Measurements from ENCODE around the gene SUCO. TPM values are rescaled to one million over a fixed set of nuclear protein-coding genes. Genes with fewer than 3 reads are reported as not detected.
"Not testable (repeated sequence)": the region's sequence is repeated elsewhere in the genome, so short reads cannot be mapped to it uniquely, and the experiment has no call there.

Gene SUCO
- total and polyA plus RNA-seq, 12 donors, result 10.2 to 31.4 (median 24.6) TPM

GRCh38 chr1:172616636-172617035 is 83.7 kb downstream of the SUCO start:
- Histone ChIP-seq H3K36me3 (peaks cover 0 to 8% (median 0%) of the 10 kb centered on the region in 9 donors), H3K9me3 (peaks cover 0 to 49% (median 15%) of the 10 kb centered on the region in 11 donors), H3K27me3 (no peaks in the 10 kb centered on the region), H3K4me3 (no peak overlapping the region), H3K27ac (no peak overlapping the region), H3K4me1 (no peaks in the 10 kb centered on the region)
- intact Hi-C loops (cut with DNase I), result loop anchor here in 1 of 10 donors (10.0 kb wide), 1 partner anchor 98 kb away; no protein-coding TSS in a partner anchor
- TF ChIP-seq, protein P1, sequence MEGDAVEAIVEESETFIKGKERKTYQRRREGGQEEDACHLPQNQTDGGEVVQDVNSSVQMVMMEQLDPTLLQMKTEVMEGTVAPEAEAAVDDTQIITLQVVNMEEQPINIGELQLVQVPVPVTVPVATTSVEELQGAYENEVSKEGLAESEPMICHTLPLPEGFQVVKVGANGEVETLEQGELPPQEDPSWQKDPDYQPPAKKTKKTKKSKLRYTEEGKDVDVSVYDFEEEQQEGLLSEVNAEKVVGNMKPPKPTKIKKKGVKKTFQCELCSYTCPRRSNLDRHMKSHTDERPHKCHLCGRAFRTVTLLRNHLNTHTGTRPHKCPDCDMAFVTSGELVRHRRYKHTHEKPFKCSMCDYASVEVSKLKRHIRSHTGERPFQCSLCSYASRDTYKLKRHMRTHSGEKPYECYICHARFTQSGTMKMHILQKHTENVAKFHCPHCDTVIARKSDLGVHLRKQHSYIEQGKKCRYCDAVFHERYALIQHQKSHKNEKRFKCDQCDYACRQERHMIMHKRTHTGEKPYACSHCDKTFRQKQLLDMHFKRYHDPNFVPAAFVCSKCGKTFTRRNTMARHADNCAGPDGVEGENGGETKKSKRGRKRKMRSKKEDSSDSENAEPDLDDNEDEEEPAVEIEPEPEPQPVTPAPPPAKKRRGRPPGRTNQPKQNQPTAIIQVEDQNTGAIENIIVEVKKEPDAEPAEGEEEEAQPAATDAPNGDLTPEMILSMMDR (IDR thresholded peaks at IDR 0.05), result no peak
- DNase-seq (no peak), ATAC-seq (no peak)
- WGBS, 2 donors, result 73 to 75% methylated on average over 3 of the region's 3 CpGs

- H3K27ac ChIP-seq; DNase-seq; H3K27me3 ChIP-seq; ATAC-seq; intact Hi-C loops (cut with DNase I); H3K4me1 ChIP-seq; H3K4me3 ChIP-seq; H3K36me3 ChIP-seq: not testable (repeated sequence)
- WGBS, 2 donors, result 91 to 93% methylated on average over 9 of the region's 9 CpGs
- peaks cover 0 to 49% (median 15%) of the 10 kb centered on the region in 11 donors for H3K9me3 ChIP-seq
Observed at GRCh38 chr1:172620603-172621002, 87.7 kb downstream of the SUCO start.

- H3K9me3 ChIP-seq, result peaks cover 0 to 43% (median 15%) of the 10 kb centered on the region in 11 donors
- H3K27me3 ChIP-seq, result no peaks in the 10 kb centered on the region
- TF ChIP-seq, protein P1 (IDR thresholded peaks at IDR 0.05), result no peak
- H3K4me1 ChIP-seq, result no peaks in the 10 kb centered on the region
- no peak overlapping the region for H3K4me3 ChIP-seq
- ATAC-seq (no peak), DNase-seq (no peak)
- no peaks in the 10 kb centered on the region for H3K36me3 ChIP-seq
- intact Hi-C loops (cut with DNase I), result no loop called here
- H3K27ac ChIP-seq, result no peak overlapping the region
- 50 to 61% methylated on average over 3 of the region's 3 CpGs for WGBS, 2 donors
Observed at GRCh38 chr1:172622541-172622940, 89.6 kb downstream of the SUCO start.

DNA sequence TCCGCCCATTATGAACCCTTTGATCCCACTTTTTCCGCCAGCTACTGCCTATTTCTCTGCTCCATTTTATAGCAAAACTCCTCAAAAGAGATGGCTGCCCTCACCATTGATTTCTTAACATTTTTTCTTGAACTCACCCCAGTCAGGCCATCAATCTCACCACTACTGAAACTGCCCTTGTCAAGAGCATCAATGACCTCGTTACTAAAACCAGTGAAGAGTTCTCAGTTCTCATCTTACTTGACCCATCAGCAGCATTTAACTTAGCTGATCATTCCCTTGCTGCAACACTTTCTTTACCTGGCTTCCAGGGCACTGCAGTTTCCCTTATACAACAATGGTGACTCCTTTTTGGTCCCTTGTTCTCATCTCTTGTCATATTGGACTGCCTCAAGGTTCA is 90.8 kb downstream of the SUCO start:
- TF ChIP-seq, protein P1 (IDR thresholded peaks at IDR 0.05), result no peak
- WGBS, 2 donors, result 84 to 88% methylated on average over 3 of the region's 3 CpGs
- intact Hi-C loops (cut with DNase I), result no loop called here
- H3K36me3 ChIP-seq, result no peaks in the 10 kb centered on the region
- no peak for ATAC-seq
- H3K4me3 ChIP-seq, result no peak overlapping the region
- peaks cover 0 to 33% (median 15%) of the 10 kb centered on the region in 11 donors for H3K9me3 ChIP-seq
- no peak for DNase-seq
- no peaks in the 10 kb centered on the region for H3K4me1 ChIP-seq
- H3K27me3 ChIP-seq, result no peaks in the 10 kb centered on the region
- no peak overlapping the region for H3K27ac ChIP-seq

DNA sequence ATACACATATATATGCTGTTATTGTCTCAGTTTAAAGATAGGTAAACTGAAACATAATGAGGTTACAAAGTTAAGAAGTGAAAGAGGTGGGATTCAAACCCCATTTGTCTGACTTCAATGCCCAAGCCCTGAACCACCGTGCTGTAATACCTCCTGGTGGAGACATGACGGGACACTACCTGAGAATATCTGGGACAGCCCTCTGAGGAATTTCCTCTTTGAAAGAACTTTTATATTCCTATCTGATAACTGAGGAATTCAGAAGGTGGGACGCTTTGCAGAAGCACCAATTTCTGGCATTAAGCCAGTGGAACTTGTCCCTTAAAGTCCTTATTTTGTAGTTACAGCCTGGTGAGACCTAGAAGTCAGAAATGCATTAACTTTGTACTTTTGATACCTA is 93.9 kb downstream of the SUCO start:
- H3K4me3 ChIP-seq, result no peak overlapping the region
- no peak for ATAC-seq
- intact Hi-C loops (cut with DNase I), result no loop called here
- H3K36me3 ChIP-seq, result no peaks in the 10 kb centered on the region
- TF ChIP-seq, protein P1 (IDR thresholded peaks at IDR 0.05), result no peak
- H3K9me3 ChIP-seq, result peaks cover 0 to 9% (median 0%) of the 10 kb centered on the region in 11 donors
- peaks cover 0 to 11% (median 0%) of the 10 kb centered on the region in 9 donors for H3K4me1 ChIP-seq
- no peaks in the 10 kb centered on the region for H3K27me3 ChIP-seq
- WGBS, 2 donors, result 31 to 47% methylated on average over 3 of the region's 3 CpGs
- no peak overlapping the region for H3K27ac ChIP-seq
- no peak for DNase-seq

All from heart right ventricle (tissue), 16 donors.